GM12878 (cell line): Measurements from ENCODE around the gene ESR2.

Experiments
- CHD1 ChIP-seq: IDR thresholded peaks from 2 replicates; pipeline ENCODE4 v1.6.1; 2012; ENCODE audit warnings: low read depth, low read length, improper control_type of control experiment
- CTCF ChIP-seq, 3 experiments: IDR thresholded peaks in 2 of 3; conservative IDR thresholded peaks in 1 of 3; 2 replicates each; pipeline ENCODE4 v1.5.1; 2011; ENCODE audit warnings: low read depth in 3 of 3, low read length in 3 of 3, mild to moderate bottlenecking in 3 of 3, control low read depth in 2 of 3, moderate library complexity in 2 of 3, inconsistent platforms in 1 of 3, mixed read lengths in 1 of 3; ENCODE audit not compliant: control insufficient read depth in 2 of 3, insufficient read depth in 1 of 3; ENCODE audit errors: extremely low read depth in 1 of 3
- EP300 ChIP-seq, 2 experiments: fragments of 150-350 bp in 1 of 2; IDR thresholded peaks; 2 replicates each; pipeline ENCODE4 v1.6.1; 2011 to 2012; ENCODE audit warnings: low read depth in 2 of 2, low read length in 2 of 2, borderline replicate concordance in 1 of 2, improper control_type of control experiment in 1 of 2, inconsistent platforms in 1 of 2; ENCODE audit not compliant: control insufficient read depth in 1 of 2
- MXI1 ChIP-seq: fragments of 150-350 bp; IDR thresholded peaks from 2 replicates; pipeline ENCODE4 v1.6.1; 2011; ENCODE audit warnings: low read depth, mild to moderate bottlenecking, inconsistent platforms, low read length, improper control_type of control experiment
- PAX8 ChIP-seq: fragments of 450-650 bp; IDR thresholded peaks from 2 replicates; pipeline ENCODE4 v1.6.1; 2017; ENCODE audit warnings: mild to moderate bottlenecking, moderate library complexity
- RAD51 ChIP-seq: fragments of 450-650 bp; IDR thresholded peaks from 2 replicates; pipeline ENCODE4 v1.6.1; 2016; ENCODE audit warnings: moderate library complexity, mild to moderate bottlenecking, inconsistent platforms
- SIN3A ChIP-seq: IDR thresholded peaks from 2 replicates; pipeline ENCODE4 v1.6.1; 2012; ENCODE audit warnings: low read depth, low read length, improper control_type of control experiment
- STAT1 ChIP-seq: fragments of 450-650 bp; conservative IDR thresholded peaks from 2 replicates; pipeline ENCODE4 v1.6.1; 2014; ENCODE audit warnings: antibody characterized with exemption, mild to moderate bottlenecking

DNA sequence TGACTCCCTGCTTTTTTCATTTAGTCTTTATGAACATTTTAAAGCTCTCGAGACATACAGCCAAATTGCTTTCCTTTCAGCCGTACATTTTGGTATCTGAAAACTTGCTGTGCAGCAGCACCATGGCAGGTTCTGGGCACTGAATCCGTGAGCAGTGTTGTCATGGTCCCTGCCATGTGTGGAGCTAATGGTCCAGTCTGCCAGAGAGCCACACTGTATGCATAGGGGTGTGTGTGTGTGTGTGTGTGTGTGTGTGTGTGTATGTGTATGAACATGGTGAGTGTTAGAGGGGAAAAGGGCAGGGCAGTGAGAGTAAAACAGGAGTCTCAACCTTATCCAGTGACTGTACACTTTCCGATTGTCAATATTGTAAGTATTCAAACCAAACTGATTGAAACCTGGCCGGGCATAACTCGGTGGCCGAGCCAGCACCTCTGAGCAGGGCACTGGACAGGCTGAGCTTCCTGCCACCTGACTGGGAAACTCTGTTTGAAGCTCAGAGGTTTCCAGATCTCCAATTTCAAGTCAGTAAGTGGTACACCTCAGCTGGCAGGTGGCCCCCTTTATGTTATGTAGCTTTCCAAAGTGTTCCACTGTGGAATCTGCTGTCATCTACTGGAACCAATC lies 110.0 kb downstream of the ESR2 start:
- no peak for TF ChIP-seq RAD51
- no peak for TF ChIP-seq STAT1
- TF ChIP-seq CHD1 = no peak
- TF ChIP-seq EP300 (IDR thresholded peaks at IDR 0.05; ENCODE audit: borderline replicate concordance in 1 of 2, control insufficient read depth in 1 of 2, low read depth in 2 of 2, low read length in 2 of 2) = no peak
- no peak for TF ChIP-seq SIN3A
- no peak for TF ChIP-seq CTCF (IDR thresholded peaks at IDR 0.05 in 2 of 3, conservative IDR thresholded peaks at IDR 0.05 in 1 of 3; ENCODE audit: control insufficient read depth in 2 of 3, extremely low read depth in 1 of 3, insufficient read depth in 1 of 3, low read depth in 3 of 3, low read length in 3 of 3)
- no peak for TF ChIP-seq MXI1
- no peak for TF ChIP-seq PAX8
